Activated gamma-delta T cell (primary cell): Measurements from ENCODE around the gene OR1L1.

ENCODE experiments used
- DNase-seq: peaks from one replicate; lab custom pipeline; 2025; lab: John Stamatoyannopoulos, UW
- total RNA-seq, 2 donors: gene quantifications; one replicate each; lab custom pipeline; 2026; lab: John Stamatoyannopoulos, UW

Gene OR1L1
- 0 reads per million in 2 donors for total RNA-seq

- DNase-seq, result no peak
These were observed at the start of gene OR1L1 for GRCh38 chr9:122661416-122661815. TSS of gene OR1L1 (plus strand) at chr9:122661716. CDS start at chr9:122661716, 0 bp downstream.

- no peak for DNase-seq
These were observed 47.2 kb upstream of the OR1L1 start, which contains the start of gene OR1Q1 for GRCh38 chr9:122614362-122614761. TSS of gene OR1Q1 (plus strand) at chr9:122614738. CDS start at chr9:122614738, 0 bp downstream.

GRCh38 chr9:122619996-122620395 is 41.5 kb upstream of the OR1L1 start:
- no peak for DNase-seq

- DNase-seq, result no peak
These were observed 19.3 kb upstream of the OR1L1 start for GRCh38 chr9:122642226-122642625.

- DNase-seq, result no peak
These were observed 5.1 kb upstream of the OR1L1 start for GRCh38 chr9:122656378-122656777.

- no peak for DNase-seq
These were observed 4.0 kb upstream of the OR1L1 start, which contains the start of gene OR1B1 for GRCh38 chr9:122657527-122657926. TSS of gene OR1B1 (minus strand) at chr9:122657627.

GRCh38 chr9:122672481-122672880 is 11.0 kb downstream of the OR1L1 start:
- no peak for DNase-seq

GRCh38 chr9:122684851-122685250 is 23.3 kb downstream of the OR1L1 start:
- no peak for DNase-seq

GRCh38 chr9:122695696-122696095 is 34.2 kb downstream of the OR1L1 start:
- DNase-seq, result no peak
